Upper lobe of left lung (tissue), 6 donors: ENCODE results near the gene IMMP2L. TPM values are rescaled to one million over a fixed set of nuclear protein-coding genes. Genes with fewer than 3 reads are reported as not detected.

ENCODE experiments used
- ATAC-seq, 2 donors: fragments of 200-7000 bp; cut with Tn5 transposase; one replicate each; pipeline ENCODE4 v1.9.1; 2022; ENCODE audit warnings: mild to moderate bottlenecking in 2 of 2, moderate library complexity in 2 of 2; ENCODE audit not compliant: low FRiP score in 2 of 2
- DNase-seq, 2 donors: peaks; one replicate each; pipeline ENCODE4 v3.0.0-alpha.2; 2019 to 2020
- H3K27ac ChIP-seq, 4 donors: fragments of 200-600 bp; sonication (generic); one replicate each; pipeline ENCODE4 v1.5.1; 2016 to 2019
- H3K27me3 ChIP-seq, 4 donors: fragments of 200-600 bp; sonication (generic); one replicate each; pipeline ENCODE4 v1.5.1; 2017 to 2019
- H3K36me3 ChIP-seq, 4 donors: fragments of 200-600 bp; sonication (generic); one replicate each; pipeline ENCODE4 v1.5.1; 2016 to 2019
- H3K4me1 ChIP-seq, 4 donors: fragments of 200-600 bp; sonication (generic); one replicate each; pipeline ENCODE4 v1.5.1; 2018 to 2019
- H3K4me3 ChIP-seq, 4 donors: fragments of 200-600 bp; sonication (generic); one replicate each; pipeline ENCODE4 v1.5.1; 2017 to 2019; ENCODE audit warnings: mild to moderate bottlenecking in 2 of 4, moderate library complexity in 1 of 4
- H3K9me3 ChIP-seq, 4 donors: fragments of 200-600 bp; sonication (generic); one replicate each; pipeline ENCODE4 v1.5.1; 2018 to 2019
- CTCF ChIP-seq, 6 experiments: fragments of 450-650 bp in 4 of 6; fragments of 200-600 bp in 2 of 6; sonication (generic) in 2 of 6; IDR thresholded peaks; one replicate each; pipeline ENCODE4 v1.5.1; 2016 to 2019; ENCODE audit warnings: antibody characterized with exemption in 6 of 6
- EP300 ChIP-seq, 4 donors: sonication (generic); formaldehyde crosslinking; IDR thresholded peaks; one replicate each; pipeline ENCODE4 v1.5.1; 2017; ENCODE audit warnings: antibody characterized with exemption in 4 of 4, control low read depth in 2 of 4
- POLR2A ChIP-seq, 4 donors: fragments of 450-650 bp; IDR thresholded peaks; one replicate each; pipeline ENCODE4 v1.5.1; 2016 to 2017; ENCODE audit warnings: antibody characterized with exemption in 4 of 4, mild to moderate bottlenecking in 2 of 4
- POLR2AphosphoS5 ChIP-seq, 2 donors: sonication (generic); formaldehyde crosslinking; IDR thresholded peaks; one replicate each; pipeline ENCODE4 v1.5.1; 2017; ENCODE audit warnings: antibody characterized with exemption in 2 of 2
- WGBS, 2 donors: methylation state at CpG; one replicate each; pipeline ENCODE4 v1.1.5; 2017 to 2018; 5-methylcytosine and 5-hydroxymethylcytosine counted together
- total RNA-seq, 6 donors: library from RNA; depleted of rRNA in 4 of 6; stranded (reverse); fragments of >200 nt in 4 of 6; gene quantifications; one replicate each; pipeline versions ENCODE4 v1.1.0 to v1.2.1, GENCODE V29; 2016 to 2021
- donor health status: DM: no; HTN: no; CAD: no; lungs with moderate emphysema.
- donor health status: DM: no; HTN: yes; CAD: no; lungs with severe emphysema.

The IMMP2L gene
- total RNA-seq, 6 donors from 2014 or later: 7.1 to 17.5 (median 11.3) TPM

DNA sequence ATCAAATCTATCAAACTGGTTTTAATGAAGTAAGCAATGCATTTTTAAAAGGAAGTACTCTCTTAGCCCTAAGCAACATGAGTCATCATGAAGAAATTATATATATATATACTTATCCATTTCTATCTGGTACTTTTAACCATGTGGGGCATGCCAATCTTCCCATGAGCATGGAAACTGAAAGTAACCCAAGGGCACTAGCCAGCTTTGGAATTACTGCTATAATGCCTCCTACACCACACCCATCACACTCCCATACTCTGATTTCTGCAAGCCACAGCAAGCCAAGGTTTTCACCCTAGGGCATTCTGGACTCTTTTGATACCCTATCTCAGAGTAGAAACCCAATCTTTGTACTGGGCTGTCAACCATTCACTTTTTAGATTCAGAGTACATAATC is 204.6 kb downstream of the IMMP2L start:
- Histone ChIP-seq H3K4me1 (no peaks in the 10 kb centered on the region), H3K27me3 (no peaks in the 10 kb centered on the region), H3K9me3 (no peaks in the 10 kb centered on the region), H3K4me3 (no peak overlapping the region), H3K36me3 (no peaks in the 10 kb centered on the region), H3K27ac (no peak overlapping the region)
- no peak for ATAC-seq
- TF ChIP-seq CTCF (IDR thresholded peaks at IDR 0.05) (no peak), POLR2A (IDR thresholded peaks at IDR 0.05) (no peak)
- DNase-seq: no peak

GRCh38 chr7:111356941-111357340 is 205.4 kb downstream of the IMMP2L start:
- ATAC-seq (no peak), DNase-seq (no peak)
- 73 to 84% methylated on average over 3 of the region's 3 CpGs for WGBS, 2 donors
- TF ChIP-seq POLR2A (IDR thresholded peaks at IDR 0.05) (no peak), EP300 (IDR thresholded peaks at IDR 0.05) (no peak), POLR2AphosphoS5 (IDR thresholded peaks at IDR 0.05) (no peak), CTCF (IDR thresholded peaks at IDR 0.05) (no peak)
- H3K36me3 ChIP-seq: no peaks in the 10 kb centered on the region
- H3K4me1 ChIP-seq: no peaks in the 10 kb centered on the region
- no peaks in the 10 kb centered on the region for H3K27me3 ChIP-seq
- H3K27ac ChIP-seq: no peak overlapping the region
- H3K4me3 ChIP-seq: no peak overlapping the region
- H3K9me3 ChIP-seq: no peaks in the 10 kb centered on the region

DNA sequence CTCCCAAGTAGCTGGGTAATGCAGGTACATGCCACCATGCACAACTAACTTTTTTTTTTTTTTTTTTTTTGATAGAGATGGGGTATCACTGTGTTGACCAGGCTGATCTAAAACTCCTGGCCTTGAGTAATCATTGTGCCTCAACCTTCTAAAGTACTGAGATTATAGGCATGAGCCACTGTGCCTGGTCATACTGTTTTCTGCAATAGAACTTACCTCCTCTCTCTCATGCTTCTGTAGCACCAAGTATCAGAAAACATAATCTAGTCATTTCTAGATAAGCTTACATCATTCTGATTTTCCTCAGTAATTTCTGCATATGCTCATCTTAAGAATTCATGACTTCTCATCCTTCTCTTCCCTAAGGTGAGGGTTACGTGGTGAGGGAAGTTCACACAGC is 210.0 kb downstream of the IMMP2L start:
- Histone ChIP-seq H3K4me1 (no peaks in the 10 kb centered on the region), H3K27me3 (no peaks in the 10 kb centered on the region), H3K9me3 (no peaks in the 10 kb centered on the region), H3K4me3 (no peak overlapping the region), H3K27ac (no peak overlapping the region), H3K36me3 (no peaks in the 10 kb centered on the region)
- DNase-seq: no peak
- WGBS, 2 donors: 88 to 100% methylated on average over 1 of the region's 1 CpG
- TF ChIP-seq EP300 (IDR thresholded peaks at IDR 0.05): no peak
- no peak for TF ChIP-seq POLR2A (IDR thresholded peaks at IDR 0.05)
- no peak for TF ChIP-seq POLR2AphosphoS5 (IDR thresholded peaks at IDR 0.05)
- TF ChIP-seq CTCF (IDR thresholded peaks at IDR 0.05): no peak
- ATAC-seq: no peak

GRCh38 chr7:111346219-111346618 is 216.1 kb downstream of the IMMP2L start:
- no peak for ATAC-seq
- no peak for TF ChIP-seq POLR2AphosphoS5 (IDR thresholded peaks at IDR 0.05)
- TF ChIP-seq POLR2A (IDR thresholded peaks at IDR 0.05): no peak
- TF ChIP-seq EP300 (IDR thresholded peaks at IDR 0.05): no peak
- TF ChIP-seq CTCF (IDR thresholded peaks at IDR 0.05): no peak
- no peak for DNase-seq

DNA sequence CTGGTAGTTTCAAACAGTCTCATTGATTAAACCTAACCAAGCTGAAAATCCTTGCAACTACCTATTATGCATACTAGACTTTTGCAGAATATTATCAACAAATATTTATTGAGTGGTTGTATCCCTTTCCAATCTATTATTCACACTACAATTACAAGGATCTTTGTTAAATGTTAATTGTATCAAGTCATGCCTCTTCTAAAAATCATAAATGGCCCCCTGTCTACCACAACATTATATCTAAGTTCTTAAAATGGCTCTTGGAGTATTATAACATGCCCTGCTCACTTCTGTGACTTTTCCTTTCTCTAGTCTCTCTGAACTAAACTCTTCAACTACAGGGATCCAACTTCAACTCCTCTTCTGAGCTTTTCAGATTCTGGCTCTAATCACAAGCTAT is 219.3 kb downstream of the IMMP2L start:
- H3K4me1 ChIP-seq: no peaks in the 10 kb centered on the region
- H3K27ac ChIP-seq: no peak overlapping the region
- no peaks in the 10 kb centered on the region for H3K27me3 ChIP-seq
- DNase-seq (no peak), ATAC-seq (no peak)
- TF ChIP-seq POLR2AphosphoS5 (IDR thresholded peaks at IDR 0.05) (no peak), EP300 (IDR thresholded peaks at IDR 0.05) (no peak), POLR2A (IDR thresholded peaks at IDR 0.05) (no peak), CTCF (IDR thresholded peaks at IDR 0.05) (no peak)
- H3K4me3 ChIP-seq: no peak overlapping the region
- H3K9me3 ChIP-seq: peaks cover 5 to 15% (median 9%) of the 10 kb centered on the region in 4 donors
- H3K36me3 ChIP-seq: no peaks in the 10 kb centered on the region

More at GRCh38 chr7:111346219-111346618, 216.1 kb downstream of the IMMP2L start:
- Histone ChIP-seq H3K27me3 (no peaks in the 10 kb centered on the region), H3K9me3 (peaks cover 5 to 15% (median 9%) of the 10 kb centered on the region in 4 donors), H3K4me1 (no peaks in the 10 kb centered on the region), H3K36me3 (no peaks in the 10 kb centered on the region), H3K27ac (no peak overlapping the region), H3K4me3 (no peak overlapping the region)
